SHP77 treated with DMSO at 0.1 percent for 48 hours (cell line): ENCODE measurements around the gene ATG13.

Experiments used
- DNase-seq: peaks from one replicate; lab custom pipeline; 2025; lab: John Stamatoyannopoulos, UW

The ATG13 gene

DNA sequence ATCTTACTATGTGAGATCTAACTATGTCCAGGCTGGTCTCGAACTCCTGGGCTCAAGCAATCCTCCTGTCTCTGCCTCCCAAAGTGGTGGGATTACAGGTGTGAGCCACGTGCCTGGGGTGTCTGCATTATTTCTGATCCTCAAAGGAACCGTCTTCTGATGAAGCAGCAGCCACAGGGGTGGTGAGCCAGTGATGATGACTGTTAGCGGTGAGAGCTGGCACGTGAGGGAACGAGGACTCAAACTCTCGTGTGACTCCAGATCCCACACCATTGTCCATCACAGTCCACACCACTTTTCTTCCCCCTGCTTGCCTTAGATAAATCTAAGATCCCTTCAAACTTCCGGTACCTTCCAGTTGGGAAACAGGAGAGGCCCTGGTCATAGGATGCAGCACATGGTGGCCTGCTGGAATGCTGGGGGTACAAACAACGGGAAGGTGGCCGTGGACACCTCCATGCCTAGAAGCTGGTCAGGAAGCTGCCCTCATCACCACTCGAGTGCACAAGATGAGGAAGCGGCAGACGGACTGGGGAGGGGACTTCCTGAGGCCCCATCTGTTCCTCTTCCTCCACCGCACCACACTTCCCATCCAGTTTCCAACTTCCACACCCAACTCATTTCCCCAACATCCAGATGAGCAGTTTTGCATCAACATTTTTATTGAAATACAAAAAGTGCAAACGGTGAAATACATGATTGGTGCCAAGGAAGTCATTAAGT is 59.2 kb downstream of the ATG13 start:
- DNase-seq, result no peak

DNA sequence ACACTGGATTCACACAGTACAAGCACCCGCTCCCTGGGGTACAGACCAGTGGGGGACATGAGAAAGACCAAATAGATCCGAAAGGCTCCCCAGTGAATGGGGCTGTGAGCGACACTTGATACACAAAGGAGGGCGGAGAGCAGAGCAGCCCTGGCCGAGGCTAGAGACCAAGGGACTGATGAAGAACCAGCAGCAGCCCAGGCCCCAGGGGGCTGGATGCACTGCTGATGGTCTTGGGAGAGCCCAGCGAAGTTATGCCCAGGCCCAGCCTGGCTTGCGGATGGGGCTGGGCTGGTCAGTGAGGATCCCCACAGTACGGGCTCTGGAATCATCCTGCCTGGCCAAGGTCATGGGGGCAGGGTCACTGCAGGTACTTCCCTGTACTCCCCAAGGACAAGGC is 59.8 kb downstream of the ATG13 start:
- DNase-seq, result no peak

DNA sequence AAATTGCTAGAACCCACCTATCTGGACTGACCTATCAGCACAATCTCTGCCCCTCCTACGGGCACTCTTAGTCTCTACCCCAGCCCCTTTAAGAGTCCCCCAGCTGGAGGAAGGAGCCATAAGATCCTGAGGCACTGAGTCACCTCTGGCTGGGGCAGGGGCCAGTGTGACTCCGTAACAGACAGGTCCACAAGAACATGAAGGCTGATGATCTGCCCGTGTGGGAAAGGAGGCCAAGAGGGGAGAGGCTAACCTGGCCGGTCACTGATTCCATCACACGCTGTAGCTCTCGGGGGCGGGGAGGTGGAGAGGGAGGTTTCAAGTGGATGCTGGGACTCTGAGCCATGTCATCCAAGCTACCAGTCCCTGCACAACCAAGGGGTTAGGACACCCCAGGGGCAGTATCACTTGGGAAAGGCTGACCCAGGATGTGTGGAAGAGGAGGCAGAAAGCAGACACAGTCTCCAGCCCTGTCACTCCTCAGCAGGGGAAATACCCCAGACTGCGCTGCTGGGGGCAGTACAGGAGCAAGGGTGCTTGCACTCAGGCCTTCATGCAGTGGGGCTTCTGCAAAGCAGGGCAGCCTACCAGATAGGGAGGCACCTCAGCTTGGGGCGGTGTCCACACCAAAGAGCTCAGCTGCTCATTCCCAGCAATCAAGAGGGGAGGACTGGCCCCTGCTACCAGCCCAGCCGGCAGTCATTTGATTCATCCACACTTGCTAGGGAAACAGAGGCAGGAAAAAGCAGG is 60.8 kb downstream of the ATG13 start:
- DNase-seq, result no peak

DNA sequence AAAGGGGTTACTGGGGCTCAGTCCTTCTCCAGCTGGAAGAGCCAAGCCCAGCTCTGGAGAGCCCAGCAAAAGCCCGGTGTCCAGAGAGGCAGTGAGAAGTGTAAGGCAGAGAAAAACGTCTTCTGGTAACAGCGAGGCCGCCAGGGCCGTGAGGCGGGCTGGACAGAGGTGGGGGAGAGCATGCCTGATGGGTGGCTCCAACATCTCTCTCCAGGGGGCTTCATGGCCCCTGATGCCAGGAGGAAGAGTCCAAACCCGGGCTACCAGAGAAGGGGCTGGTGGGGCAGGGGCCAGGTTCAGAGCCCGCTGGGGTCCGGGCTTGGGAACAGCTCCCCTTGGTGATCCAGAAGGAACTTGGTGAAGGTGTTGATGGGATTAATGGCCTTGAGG is 61.4 kb downstream of the ATG13 start:
- DNase-seq, result no peak

DNA sequence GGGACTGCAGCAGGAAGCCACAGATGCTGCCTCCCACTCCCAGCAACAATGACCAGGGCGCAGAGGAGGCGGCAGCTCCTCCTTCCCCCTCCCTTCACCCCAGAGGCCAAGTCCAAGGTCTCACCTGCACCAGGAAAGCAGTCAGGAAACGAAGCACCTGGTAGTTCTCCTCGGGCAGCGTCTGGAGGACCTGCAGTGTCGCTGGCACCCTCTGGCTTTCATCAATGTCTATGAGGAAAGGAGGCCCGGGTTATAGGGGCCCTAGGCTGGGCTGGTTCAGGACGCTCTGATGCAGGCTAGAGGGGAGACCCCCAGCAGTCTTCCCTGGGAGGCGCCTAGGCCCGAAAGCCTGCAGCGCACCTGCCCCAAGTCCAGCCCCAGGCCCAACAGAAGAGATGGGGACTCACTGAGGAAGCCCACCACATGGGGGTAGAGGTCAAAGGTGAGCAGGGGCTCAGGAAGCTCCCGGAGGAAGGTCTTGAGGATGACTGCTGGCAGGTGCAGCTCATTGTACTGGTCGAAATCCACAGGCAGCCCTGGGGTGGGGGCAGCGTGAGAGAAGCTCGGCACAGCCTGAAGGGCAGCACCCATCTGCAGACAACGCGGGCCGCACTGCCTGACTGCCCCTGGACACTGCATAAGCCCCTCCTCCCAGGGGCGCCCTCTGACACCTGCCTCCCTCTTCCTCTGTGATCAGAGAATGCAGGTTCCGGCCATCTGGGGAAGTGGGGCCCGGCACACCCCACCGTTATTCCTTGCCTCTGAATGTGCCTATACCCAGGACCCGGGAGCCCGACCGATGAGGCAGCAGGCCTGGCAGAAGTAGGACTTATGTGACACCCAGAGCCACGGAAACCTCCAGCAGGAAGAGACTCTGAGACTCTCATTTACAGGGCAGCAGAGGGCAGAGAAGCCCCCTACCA is 62.1 kb downstream of the ATG13 start:
- DNase-seq, result no peak

DNA sequence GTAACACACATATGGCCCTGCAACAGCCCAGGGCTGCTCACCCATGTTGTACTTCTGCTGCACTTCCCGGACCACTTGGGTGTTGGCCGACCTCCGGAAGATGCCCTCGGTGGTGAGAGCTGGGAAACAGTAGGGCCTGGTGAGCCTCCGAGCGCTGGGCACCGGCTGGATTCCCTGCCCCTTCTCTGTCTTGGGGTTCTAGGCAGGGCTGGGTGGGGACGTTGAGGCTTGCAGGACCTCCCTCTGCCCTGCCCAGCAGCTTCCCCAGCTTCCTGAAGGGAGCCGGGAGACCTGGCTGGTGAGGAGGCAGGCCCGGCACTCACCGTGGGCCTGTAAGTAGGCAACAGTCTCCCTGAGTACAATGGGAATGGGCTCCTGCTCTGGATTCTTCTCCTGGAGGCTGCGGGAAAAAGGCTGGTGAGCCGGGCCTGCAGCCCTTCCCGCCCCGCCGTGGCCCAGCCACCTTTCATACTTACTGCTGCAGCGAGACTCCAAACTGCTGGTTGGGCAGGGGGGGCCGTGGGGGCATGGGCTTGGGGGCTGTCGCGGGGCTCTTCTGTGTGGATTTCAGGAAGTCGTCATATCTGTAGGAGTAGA is 62.9 kb downstream of the ATG13 start:
- DNase-seq, result no peak

DNA sequence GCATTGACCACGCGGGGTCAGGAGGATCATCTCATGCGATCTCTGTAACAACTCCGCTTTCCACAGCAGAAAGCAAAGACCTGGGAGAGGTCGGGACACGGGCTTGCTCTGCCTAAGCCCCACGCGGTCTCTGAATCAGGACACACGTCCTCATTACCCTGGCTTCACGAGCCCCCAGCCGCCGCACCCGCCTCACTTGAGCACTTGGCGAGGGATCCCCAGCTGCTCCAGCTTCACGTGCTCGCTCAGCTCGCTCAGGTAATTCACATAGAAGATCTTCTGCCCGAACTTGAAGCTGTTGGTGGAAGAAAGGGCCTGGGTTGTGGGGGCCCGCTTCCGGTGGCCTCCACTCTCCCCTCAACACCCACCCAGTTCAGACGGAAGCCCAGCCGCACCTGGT is 63.5 kb downstream of the ATG13 start:
- no peak for DNase-seq

DNA sequence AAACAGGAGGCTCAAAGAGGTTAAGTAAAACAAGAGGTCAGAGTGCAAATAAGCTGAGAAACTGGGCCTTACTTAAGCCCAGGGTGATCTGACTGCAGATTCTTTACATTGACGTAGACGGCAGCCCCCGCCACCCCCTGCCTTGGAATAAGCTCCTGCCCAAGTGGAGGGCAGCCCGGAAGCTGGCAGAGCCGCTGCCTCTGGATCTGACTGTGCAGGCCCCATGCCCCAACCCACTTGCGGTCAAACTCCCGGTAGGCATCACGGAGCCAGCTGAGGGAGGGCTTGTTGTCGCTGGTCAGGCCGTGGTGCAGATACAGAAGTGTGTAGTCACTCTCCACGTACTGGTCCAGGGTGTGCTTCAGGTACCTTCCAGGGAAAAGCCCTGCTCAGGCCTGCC is 64.5 kb downstream of the ATG13 start:
- DNase-seq, result no peak

DNA sequence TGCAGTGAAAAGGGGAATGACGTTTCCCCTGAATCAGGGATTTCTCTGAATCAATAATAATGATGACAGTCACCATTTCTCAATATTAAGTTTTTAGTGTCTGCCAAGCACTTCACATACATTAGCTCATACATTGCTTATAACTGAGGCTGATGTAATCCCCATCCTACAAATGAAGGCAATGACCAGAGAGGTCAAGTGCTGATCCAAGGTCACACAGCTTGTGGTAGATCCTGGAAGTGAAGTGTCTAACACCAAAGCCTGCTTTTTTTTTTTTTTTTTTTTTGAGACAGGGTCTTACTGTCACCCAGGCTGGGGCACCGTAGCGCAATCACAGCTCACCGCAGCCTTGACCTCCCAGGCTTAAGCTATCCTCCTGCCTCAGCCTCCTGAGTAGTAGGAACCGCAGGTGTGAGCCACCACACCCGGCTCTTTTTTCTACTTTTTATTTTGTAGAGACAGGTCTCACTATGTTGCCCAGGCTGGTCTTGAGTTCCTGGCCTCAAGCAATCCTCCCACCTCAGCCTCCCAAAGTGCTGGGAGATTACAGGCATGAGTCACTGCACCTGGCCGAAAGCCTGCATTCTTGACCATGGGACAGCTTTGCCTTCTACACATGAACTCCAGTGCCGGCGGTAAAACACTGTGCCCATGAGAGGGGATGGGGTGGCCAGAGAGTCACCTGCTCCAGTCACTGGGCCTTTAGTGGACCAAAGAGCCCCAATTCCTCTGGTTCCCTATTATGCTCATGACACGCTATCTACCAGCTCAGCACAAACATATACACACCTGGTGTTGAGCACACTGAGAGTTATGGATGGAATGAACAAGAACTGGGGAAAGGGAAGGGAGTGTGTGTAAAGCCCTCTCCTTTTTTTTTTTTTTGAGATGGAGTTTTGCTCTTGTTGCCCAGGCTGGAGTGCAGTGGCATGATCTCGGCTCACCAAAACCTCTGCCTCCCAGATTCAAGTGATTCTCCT is 65.7 kb downstream of the ATG13 start:
- no peak for DNase-seq

DNA sequence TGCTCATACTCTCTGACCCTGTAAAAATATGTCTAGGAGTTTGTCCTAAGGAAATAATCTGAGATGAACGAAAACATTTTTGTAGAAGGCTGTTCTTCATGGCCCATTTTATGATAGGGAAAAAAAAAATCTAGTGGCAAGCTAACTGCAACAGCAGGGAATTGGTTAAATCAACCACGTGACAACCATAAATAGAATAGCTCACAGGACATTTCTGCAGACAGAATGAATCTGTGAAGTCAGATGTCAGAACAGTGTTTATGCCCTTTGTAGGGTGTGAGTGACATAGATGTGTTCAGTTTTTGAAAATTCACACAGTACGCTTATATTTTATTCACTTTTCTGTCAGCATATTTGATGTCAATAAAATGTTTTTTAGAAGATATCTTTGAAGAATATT is 67.0 kb downstream of the ATG13 start:
- DNase-seq, result no peak

DNA sequence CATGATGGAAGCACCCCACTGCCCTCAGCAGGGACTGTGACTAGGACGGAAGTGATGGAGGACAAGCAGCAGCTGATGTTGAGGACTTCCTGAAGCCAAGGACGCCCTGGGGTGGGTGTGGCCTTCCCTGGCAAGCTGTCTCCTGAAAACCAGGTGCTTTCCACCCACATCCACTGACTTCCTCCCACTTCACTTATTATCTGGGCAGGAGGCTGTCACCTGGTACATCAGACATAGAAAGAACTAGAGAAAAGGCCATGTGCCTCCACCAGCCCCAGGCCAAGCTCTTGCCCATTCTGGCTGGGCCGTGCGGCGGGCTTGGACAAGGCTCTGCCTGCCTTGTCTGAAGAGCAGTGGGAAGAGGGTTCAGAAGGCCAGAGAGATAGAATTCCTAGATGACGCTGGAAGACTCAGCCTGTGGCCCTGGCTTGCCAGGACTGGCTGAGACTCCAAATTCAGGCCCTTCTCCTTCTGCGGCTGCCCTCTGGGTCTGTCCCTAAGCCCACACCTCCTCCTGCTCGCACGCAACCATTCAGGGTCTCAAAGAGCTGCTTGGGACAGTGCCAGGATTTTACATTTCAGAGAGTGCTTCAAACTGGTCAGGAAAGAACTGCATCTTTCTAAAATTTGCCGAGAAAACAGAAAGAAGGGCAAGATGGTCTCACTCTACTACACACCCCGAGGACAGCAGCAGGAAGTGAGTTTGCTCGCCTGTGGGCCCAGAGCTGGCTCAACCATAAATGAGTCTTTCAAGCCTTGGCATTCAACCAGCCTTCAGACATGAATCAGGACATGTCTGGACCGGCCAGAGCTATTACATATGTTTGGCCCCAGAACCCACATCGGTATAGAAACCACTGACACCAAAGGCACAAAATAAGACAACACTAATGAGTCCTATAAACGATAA is 69.8 kb downstream of the ATG13 start:
- DNase-seq, result no peak

DNA sequence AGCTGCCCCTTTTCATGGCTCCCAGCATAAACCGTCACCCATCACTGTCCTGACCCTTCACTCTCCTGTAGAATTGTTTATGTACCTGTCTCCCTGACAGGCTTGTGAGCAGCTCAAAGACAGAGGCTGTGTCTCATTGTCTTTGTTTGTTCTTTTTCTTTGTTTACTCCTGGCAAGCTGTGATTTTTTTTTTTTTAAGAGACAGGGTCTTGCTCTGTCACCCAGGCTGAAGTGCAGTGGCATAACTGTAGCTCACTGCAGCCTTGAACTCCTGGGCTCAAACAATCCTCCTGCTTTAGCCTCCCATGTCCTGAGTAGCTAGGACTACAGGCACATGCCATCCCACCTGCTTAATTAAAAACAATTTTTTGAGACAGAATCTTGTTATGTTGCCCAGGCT is 73.3 kb downstream of the ATG13 start:
- DNase-seq, result no peak

DNA sequence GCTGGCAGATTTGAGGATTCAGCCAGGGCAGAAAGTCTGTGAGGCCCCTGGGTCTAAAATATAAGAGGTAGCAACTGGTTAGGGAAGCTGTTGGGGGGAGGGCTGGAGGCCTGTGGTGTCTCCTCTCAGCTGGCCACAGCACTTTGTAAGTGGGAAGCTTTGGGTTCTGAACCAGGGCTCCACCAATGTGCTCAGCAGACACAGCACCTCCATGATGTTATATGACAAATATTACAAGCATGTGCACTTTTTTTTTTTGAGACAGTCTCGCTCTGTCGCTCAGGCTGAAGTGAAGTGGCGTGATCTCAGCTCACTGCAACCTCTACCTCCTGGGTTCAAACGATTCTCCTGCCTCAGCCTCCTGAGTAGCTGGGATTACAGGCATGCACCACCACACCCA is 75.1 kb downstream of the ATG13 start:
- no peak for DNase-seq

DNA sequence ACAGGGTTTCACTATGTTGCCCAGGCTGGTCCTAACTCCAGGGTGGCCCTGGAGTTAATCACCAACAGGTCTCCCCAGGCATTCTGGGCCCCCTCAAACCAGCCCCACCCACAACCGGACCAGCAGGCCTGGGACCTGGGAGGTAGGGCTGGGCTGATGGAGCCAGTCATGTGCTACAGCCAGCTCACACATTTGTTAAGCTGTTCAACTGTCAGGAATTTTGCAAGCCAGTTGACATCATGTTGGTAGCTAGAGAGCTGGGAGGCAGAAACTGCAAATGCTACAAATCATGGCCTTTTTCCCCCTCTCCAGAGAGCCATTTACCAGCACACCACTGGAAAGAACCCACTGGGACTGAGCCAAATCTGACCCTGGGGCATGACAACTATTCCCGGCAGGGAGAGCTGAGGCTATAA is 76.3 kb downstream of the ATG13 start:
- no peak for DNase-seq

DNA sequence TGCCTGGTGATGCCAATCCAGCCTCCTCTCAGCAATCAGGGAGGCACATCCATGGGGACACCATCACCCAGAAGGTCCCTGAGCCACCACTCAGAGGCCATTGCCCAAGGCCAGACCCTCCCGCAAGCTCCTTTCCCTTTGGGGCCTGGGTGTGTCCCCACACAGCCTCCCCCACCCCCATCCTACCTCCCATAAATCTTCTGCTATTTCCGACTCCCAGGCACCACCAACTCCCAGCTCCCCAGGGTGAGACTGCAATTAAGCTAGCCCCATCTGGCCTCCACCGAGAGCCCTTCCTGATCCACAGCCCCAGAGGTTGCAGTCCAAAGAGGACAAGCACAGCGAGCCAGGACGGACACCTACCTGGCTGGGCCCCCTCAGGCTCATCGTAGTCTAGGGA is 76.7 kb downstream of the ATG13 start:
- no peak for DNase-seq

DNA sequence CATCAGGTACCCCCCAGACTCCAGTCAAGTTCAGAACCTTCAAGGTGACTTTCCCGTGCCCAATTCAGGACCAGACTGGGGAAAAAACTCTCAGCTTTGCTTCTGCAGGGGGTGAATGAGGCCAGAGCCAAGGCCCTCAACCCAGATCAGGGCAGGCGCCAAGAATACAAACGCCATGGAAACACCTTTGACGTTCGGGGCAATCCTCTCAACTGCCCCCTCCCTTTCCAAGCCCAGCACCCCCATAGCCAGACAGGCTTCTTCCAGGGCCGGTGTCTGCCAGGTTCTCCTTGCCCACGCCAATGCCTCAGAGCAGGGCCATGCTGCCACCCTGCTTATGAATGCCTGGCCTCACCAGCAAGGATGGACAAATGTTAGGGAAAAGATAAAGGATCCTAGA is 77.3 kb downstream of the ATG13 start:
- no peak for DNase-seq

DNA sequence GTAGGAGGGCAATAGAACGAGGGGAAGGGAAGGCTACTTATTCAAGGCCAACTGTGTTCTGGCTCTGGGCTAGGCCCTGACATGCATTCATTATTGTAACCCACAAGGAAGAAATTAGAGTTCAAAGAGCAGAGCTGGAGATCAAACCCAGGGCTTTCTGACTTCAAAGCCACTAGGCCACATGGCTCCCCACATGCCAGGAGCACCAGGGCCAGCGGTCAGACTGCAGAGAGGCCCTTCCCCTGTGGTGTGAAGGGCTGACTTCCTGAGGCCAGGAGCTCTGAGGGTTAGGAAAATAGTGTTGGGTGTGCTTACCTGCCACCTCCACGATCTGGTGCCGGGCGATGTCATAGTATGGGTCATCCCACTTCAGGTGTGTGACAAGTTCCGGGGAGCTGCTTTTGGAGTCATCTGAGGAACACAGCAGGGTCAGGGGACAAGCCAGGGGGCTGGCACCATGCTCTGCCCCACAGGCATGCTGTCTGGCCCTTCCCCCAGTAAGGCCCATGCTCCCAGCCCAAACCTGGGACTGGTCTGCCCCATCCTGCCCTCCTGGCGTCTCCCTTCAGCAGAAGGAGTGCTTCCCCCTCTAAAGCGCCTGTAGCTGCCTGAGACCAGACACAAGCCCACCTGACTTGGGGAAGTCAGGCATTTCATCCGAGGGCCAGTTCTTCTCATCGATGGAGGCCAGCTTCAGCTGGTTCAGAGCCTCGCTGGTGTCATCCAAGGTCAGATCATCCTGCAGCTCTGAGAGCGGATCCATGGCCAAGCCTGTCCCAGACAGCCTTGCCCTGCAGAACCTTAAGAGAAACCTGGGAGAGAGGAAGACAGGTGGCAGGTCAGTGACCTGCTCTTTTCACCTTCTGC is 78.2 kb downstream of the ATG13 start:
- no peak for DNase-seq

DNA sequence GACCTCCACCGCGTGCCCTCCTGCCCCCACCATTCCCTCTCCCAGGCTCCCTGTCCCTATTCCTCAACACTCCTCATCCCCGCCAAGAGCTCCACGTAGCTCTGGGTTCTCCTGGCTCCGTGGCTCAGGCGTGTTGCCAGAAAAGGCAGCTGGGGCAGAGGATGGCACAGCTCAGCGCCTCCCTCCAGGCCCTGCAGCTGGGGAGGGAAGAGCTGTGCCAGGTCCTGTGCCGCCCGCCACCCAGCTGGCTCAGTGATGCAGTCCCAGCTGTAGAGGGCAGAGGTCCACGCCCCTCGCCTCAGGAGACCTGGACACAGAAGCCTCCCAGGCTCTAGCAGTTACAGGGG is 78.8 kb downstream of the ATG13 start:
- DNase-seq, result no peak

DNA sequence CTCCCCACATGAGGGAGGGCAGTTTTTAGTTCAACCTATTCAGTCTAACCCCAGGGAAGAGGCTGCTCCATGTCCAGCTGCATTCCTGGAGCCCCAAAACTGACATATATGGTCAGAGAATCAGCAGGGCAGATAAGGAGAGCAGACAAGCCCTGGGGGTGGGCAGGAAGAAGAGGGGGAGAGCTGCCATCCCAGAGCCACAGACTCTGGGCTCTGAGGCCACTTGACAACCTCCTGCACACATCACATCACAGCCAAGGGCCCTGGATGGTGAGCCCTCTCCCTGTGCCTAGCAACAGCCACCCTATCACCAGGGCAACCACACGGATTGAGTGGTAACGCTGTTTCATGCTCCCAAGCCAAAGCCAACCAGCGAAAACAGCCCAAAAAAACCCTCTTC is 80.0 kb downstream of the ATG13 start:
- DNase-seq, result no peak
